Adrenal gland (tissue), 12 donors: Measurements from ENCODE around the gene FOXK2. TPM values are rescaled to one million over a fixed set of nuclear protein-coding genes. Genes with fewer than 3 reads are reported as not detected.

Source experiments
- DNase-seq, 7 donors: peaks; one replicate each; pipeline ENCODE4 v3.0.0-alpha.2; 2019 to 2020
- H3K27ac ChIP-seq, 5 donors: fragments of 200-600 bp; sonication (generic) in 4 of 5; 1 replicate in 3 of 5; 2 replicates in 2 of 5; pipeline versions ENCODE4 v1.5.1 to v1.8.0; 2016 to 2020; ENCODE audit warnings: mild to moderate bottlenecking in 1 of 5
- H3K27me3 ChIP-seq: fragments of 200-600 bp; 2 replicates; pipeline ENCODE4 v1.8.0; 2021
- H3K36me3 ChIP-seq, 2 donors: fragments of 200-600 bp; replicated peaks in 1 of 2; 1 replicate in 1 of 2; 2 replicates in 1 of 2; pipeline versions ENCODE4 v1.5.1 to v1.8.0; 2018 to 2022
- H3K4me1 ChIP-seq, 2 donors: fragments of 200-600 bp; replicated peaks in 1 of 2; 1 replicate in 1 of 2; 2 replicates in 1 of 2; pipeline versions ENCODE4 v1.5.1 to v1.8.0; 2018 to 2021
- H3K4me3 ChIP-seq, 4 donors: fragments of 200-600 bp; sonication (generic) in 3 of 4; one replicate each; pipeline ENCODE4 v1.5.1; 2016 to 2018
- H3K9me3 ChIP-seq, 3 donors: fragments of 200-600 bp; sonication (generic) in 1 of 3; replicated peaks in 1 of 3; 1 replicate in 2 of 3; 2 replicates in 1 of 3; pipeline versions ENCODE4 v1.5.1 to v1.8.0; 2016 to 2021
- POLR2A ChIP-seq, 2 donors: fragments of 450-650 bp; IDR thresholded peaks; one replicate each; pipeline ENCODE4 v1.6.1; 2017; ENCODE audit warnings: antibody characterized with exemption in 2 of 2, mild to moderate bottlenecking in 2 of 2, moderate library complexity in 1 of 2
- WGBS, 4 donors: extraction: QIAGEN DNeasy Blood & Tissue Kit in 2 of 4; methylation state at CpG; one replicate each; pipeline versions ENCODE4 v1.1.5 to v1.1.7; 2013 to 2017; 5-methylcytosine and 5-hydroxymethylcytosine counted together
- intact Hi-C, 2 donors: fragments of 100-400 bp; cut with DNase I; formaldehyde crosslinking; loops; one replicate each; pipeline versions ENCODE4 v1.14.1 to v1.15.0; 2022 to 2023
- polyA plus RNA-seq, 3 donors: library from polyadenylated mRNA; stranded (reverse); fragments of 200-250 nt in 2 of 3; fragments of 350-450 nt in 1 of 3; fragmentation: Illumina TruSeq in 1 of 3; extraction: RNeasy Lipid Tissue Mini Kit (QIAGEN cat#74804) in 1 of 3; gene quantifications; one replicate each; pipeline ENCODE4 v1.2.3, GENCODE V29; 2013 to 2014
- total RNA-seq, 9 donors: library from RNA; depleted of rRNA in 4 of 9; stranded (reverse); fragments of >200 nt in 4 of 9; fragments of 120-200 nt in 1 of 9; fragmentation: NEBNext Ultra II Directional in 1 of 9; extraction: Animal tissue kit (Norgen Biotek cat#: 25700) in 1 of 9; gene quantifications; one replicate each; pipeline versions ENCODE4 v1.1.0 to v1.2.4, GENCODE V29; 2013 to 2023
- TF ChIP-seq, protein P1 (sequence below), 6 experiments: fragments of 450-650 bp in 4 of 6; fragments of 200-600 bp in 2 of 6; sonication (generic) in 1 of 6; IDR thresholded peaks; 1 replicate in 5 of 6; 2 replicates in 1 of 6; pipeline versions ENCODE4 v1.5.1 to v1.8.0; 2016 to 2021; ENCODE audit warnings: antibody characterized with exemption in 6 of 6, mild to moderate bottlenecking in 2 of 6, moderate library complexity in 1 of 6
- donor health status: healthy with polysubstance abuse.
- donor health status: Bipolar disorder and iron deficiency.
- donor health status: DM: yes; HTN: yes; CAD: no.
- donor health status: DM: no; HTN: no; CAD: no.
- donor health status: DM: no; HTN: no; CAD: no.
- donor health status: DM: yes; HTN: yes; CAD: no.

The FOXK2 gene
- total and polyA plus RNA-seq, 12 donors = 30.5 to 138 (median 45.5) TPM

DNA sequence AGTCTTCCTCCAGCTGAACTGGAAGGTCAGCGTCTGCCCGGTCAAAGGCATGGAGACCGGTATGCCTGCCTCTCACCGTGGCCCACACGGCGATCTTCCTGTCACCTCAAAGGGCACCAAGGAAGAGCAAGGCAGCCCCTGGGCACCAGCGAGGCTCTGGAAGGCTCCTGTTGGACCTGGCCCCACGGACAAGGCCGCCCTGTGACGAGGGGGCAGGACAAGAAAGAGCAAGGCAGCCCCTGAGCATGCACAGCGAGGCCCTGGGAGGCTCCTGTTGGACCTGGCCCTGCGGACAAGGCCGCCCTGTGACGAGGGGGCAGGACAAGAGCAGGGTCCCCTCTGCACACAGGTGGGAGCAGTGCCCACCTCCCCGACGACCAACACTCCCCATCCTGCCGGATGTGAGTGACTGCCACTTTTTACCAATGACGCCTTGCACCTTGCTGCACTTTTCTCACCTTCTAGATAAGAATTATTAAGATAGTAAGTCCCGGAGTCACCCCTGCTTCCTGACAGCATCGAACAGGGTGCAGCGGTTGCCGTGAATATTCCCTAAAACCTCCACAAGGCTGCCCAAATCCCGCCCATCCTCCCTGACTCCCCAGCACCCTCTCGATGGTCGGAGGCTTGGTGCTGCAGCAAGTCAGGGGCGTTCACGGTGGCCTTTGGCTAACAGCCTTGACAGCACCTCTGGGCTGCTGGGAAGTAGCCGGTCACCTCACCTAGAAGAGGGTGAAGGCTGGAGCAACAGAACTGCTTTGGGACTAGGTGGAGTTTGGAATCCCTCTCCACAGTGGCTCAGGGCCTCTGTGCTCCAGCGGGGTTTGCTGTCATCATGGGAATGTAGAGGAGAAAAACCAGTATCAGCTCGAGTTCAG lies 134.4 kb downstream of the FOXK2 start:
- 73 to 79% (median 78%) methylated on average over 22 to 30 of the region's 30 CpGs for WGBS, 4 donors
- Histone ChIP-seq H3K27ac (peak overlapping the region in 1 of 5 donors; percentile 67), H3K27me3 (no peaks in the 10 kb centered on the region), H3K4me1 (peaks cover 7 to 19% of the 10 kb centered on the region in 2 donors), H3K4me3 (no peak overlapping the region), H3K36me3 (no peaks in the 10 kb centered on the region), H3K9me3 (no peaks in the 10 kb centered on the region)
- no peak for DNase-seq
- no peak for TF ChIP-seq POLR2A (IDR thresholded peaks at IDR 0.05)
- TF ChIP-seq, protein P1, sequence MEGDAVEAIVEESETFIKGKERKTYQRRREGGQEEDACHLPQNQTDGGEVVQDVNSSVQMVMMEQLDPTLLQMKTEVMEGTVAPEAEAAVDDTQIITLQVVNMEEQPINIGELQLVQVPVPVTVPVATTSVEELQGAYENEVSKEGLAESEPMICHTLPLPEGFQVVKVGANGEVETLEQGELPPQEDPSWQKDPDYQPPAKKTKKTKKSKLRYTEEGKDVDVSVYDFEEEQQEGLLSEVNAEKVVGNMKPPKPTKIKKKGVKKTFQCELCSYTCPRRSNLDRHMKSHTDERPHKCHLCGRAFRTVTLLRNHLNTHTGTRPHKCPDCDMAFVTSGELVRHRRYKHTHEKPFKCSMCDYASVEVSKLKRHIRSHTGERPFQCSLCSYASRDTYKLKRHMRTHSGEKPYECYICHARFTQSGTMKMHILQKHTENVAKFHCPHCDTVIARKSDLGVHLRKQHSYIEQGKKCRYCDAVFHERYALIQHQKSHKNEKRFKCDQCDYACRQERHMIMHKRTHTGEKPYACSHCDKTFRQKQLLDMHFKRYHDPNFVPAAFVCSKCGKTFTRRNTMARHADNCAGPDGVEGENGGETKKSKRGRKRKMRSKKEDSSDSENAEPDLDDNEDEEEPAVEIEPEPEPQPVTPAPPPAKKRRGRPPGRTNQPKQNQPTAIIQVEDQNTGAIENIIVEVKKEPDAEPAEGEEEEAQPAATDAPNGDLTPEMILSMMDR (IDR thresholded peaks at IDR 0.05) = no peak
- intact Hi-C loops = no loop called here

Other genes with a start within 250 kb of the FOXK2 start
- gene CSNK1D, start 246.0 kb upstream of the FOXK2 start, total RNA-seq = 100 to 1,000 TPM in 4 of 9 donors, 10 to 100 TPM in 5; 23.7 to 185 (median 70.0) TPM
- gene CSNK1D, start 246.0 kb upstream of the FOXK2 start, polyA plus RNA-seq = 100 to 1,000 TPM; 126 to 171 (median 153) TPM
- gene CD7, start 202.1 kb upstream of the FOXK2 start, total RNA-seq = 1 to 10 TPM in 6 of 9 donors, under 1 TPM in 2, not detected in 1; 0.11 to 4.1 (median 1.6) TPM
- 1 to 10 TPM in 2 of 3 donors, not detected in 1; 1.1 to 4.2 TPM for gene CD7, start 202.1 kb upstream of the FOXK2 start, polyA plus RNA-seq
- 10 to 100 TPM in 5 of 9 donors, 1 to 10 TPM in 4; 1.2 to 24.3 (median 10.6) TPM for gene SECTM1, start 186.0 kb upstream of the FOXK2 start, total RNA-seq
- gene SECTM1, start 186.0 kb upstream of the FOXK2 start, polyA plus RNA-seq = 1 to 10 TPM; 1.4 to 4.3 (median 3.7) TPM
- under 1 TPM in 1 of 9 donors, not detected in 8; 0.26 TPM for gene TEX19, start 160.5 kb upstream of the FOXK2 start, total RNA-seq
- gene TEX19, start 160.5 kb upstream of the FOXK2 start, polyA plus RNA-seq = not detected
- gene UTS2R, start 148.0 kb upstream of the FOXK2 start, total RNA-seq = not detected
- not detected for gene UTS2R, start 148.0 kb upstream of the FOXK2 start, polyA plus RNA-seq
- 100 to 1,000 TPM in 1 of 9 donors, 10 to 100 TPM in 8; 16.2 to 104 (median 39.7) TPM for gene HEXD, start 101.4 kb upstream of the FOXK2 start, total RNA-seq
- gene HEXD, start 101.4 kb upstream of the FOXK2 start, polyA plus RNA-seq = 100 to 1,000 TPM in 2 of 3 donors, 1 to 10 TPM in 1; 8.9 to 292 (median 198) TPM
- gene OGFOD3, start 101.1 kb upstream of the FOXK2 start, total RNA-seq = 100 to 1,000 TPM in 1 of 9 donors, 10 to 100 TPM in 8; 19.1 to 131 (median 52.6) TPM
- gene OGFOD3, start 101.1 kb upstream of the FOXK2 start, polyA plus RNA-seq = 10 to 100 TPM; 17.9 to 39.8 (median 34.1) TPM
- 100 to 1,000 TPM in 3 of 9 donors, 10 to 100 TPM in 6; 34.6 to 160 (median 83.9) TPM for gene CYBC1, start 69.0 kb upstream of the FOXK2 start, total RNA-seq
- gene CYBC1, start 69.0 kb upstream of the FOXK2 start, polyA plus RNA-seq = 10 to 100 TPM; 38.9 to 73.9 (median 61.2) TPM
- gene NARF, start 61.0 kb upstream of the FOXK2 start, total RNA-seq = 10 to 100 TPM; 21.8 to 65.6 (median 52.0) TPM
- 100 to 1,000 TPM in 2 of 3 donors, 10 to 100 TPM in 1; 26.3 to 198 (median 116) TPM for gene NARF, start 61.0 kb upstream of the FOXK2 start, polyA plus RNA-seq
- 100 to 1,000 TPM in 2 of 9 donors, 10 to 100 TPM in 7; 57.9 to 104 (median 77.8) TPM for gene WDR45B, start 128.7 kb downstream of the FOXK2 start, total RNA-seq
- gene WDR45B, start 128.7 kb downstream of the FOXK2 start, polyA plus RNA-seq = 10 to 100 TPM; 48.6 to 75.1 (median 71.4) TPM
- 10 to 100 TPM in 7 of 9 donors, 1 to 10 TPM in 2; 5.9 to 33.3 (median 13.9) TPM for gene RAB40B, start 179.0 kb downstream of the FOXK2 start, total RNA-seq
- 10 to 100 TPM in 2 of 3 donors, 1 to 10 TPM in 1; 4.1 to 19.1 (median 16.8) TPM for gene RAB40B, start 179.0 kb downstream of the FOXK2 start, polyA plus RNA-seq
- 10 to 100 TPM in 8 of 9 donors, 1 to 10 TPM in 1; 6.8 to 41.2 (median 25.1) TPM for gene FN3KRP, start 197.0 kb downstream of the FOXK2 start, total RNA-seq
- gene FN3KRP, start 197.0 kb downstream of the FOXK2 start, polyA plus RNA-seq = 10 to 100 TPM; 25.7 to 37.3 (median 30.6) TPM
- 100 to 1,000 TPM in 1 of 9 donors, 10 to 100 TPM in 8; 16.0 to 136 (median 54.8) TPM for gene FN3K, start 215.9 kb downstream of the FOXK2 start, total RNA-seq
- gene FN3K, start 215.9 kb downstream of the FOXK2 start, polyA plus RNA-seq = 10 to 100 TPM; 32.8 to 43.0 (median 38.7) TPM
- 100 to 1,000 TPM in 2 of 9 donors, 10 to 100 TPM in 7; 43.2 to 112 (median 64.5) TPM for gene TBCD, start 232.3 kb downstream of the FOXK2 start, total RNA-seq
- 100 to 1,000 TPM in 2 of 3 donors, 10 to 100 TPM in 1; 25.6 to 240 (median 159) TPM for gene TBCD, start 232.3 kb downstream of the FOXK2 start, polyA plus RNA-seq